SK-N-SH (cell line): ENCODE data around the gene NUMBL.

ENCODE experiments used
- GABPA ChIP-seq: IDR thresholded peaks from 2 replicates; pipeline ENCODE4 v1.4.0; 2012; ENCODE audit warnings: low read depth, mild to moderate bottlenecking
- RAD21 ChIP-seq: IDR thresholded peaks from 2 replicates; pipeline ENCODE4 v1.6.1; 2012; ENCODE audit warnings: mild to moderate bottlenecking, low read length
- RCOR1 ChIP-seq: fragments of 150-350 bp; IDR thresholded peaks from 2 replicates; pipeline ENCODE4 v1.6.1; 2017; ENCODE audit warnings: antibody characterized with exemption, low read length
- TF ChIP-seq, protein P1 (sequence below): fragments of 200-600 bp; sonication (generic); IDR thresholded peaks from 2 replicates; pipeline ENCODE4 v1.6.1; 2017; ENCODE audit warnings: antibody characterized with exemption, mild to moderate bottlenecking, moderate library complexity
- TF ChIP-seq, protein P2 (sequence below): fragments of 150-350 bp; IDR thresholded peaks from 2 replicates; pipeline ENCODE4 v1.6.1; 2017; ENCODE audit warnings: antibody characterized with exemption, low read length, low read depth, borderline replicate concordance

DNA sequence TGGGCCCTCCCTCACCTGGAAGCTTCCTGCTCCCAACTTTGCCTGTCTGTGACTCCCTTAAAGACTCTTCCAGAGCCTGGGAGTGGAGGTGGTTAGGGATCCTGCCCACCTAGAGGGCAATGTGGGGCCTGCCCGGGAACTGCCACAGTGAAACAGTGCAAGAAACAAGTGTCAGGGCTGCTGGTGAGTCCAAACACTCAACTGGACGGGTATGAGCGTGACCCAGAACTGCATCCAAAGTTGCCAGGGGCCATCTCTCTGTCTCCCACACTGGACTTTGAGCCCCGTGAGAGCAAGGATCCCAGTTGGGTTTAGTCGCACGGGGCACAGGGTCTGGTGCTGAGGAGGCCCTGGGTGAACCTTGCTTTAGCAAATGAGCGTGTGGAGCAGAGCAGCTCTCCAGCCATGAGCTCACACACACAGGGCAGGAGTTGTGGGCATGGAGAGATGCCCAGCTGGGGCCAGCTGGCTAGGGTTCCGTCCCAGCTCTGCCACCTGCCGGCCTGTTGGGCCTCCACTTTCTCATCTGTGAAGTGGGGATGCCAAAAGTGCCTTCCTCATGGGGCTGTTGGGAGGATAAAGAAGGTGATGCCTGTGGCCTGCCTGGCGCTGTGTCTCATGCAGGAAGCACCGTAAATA, 2.8 kb upstream of the NUMBL start:
- TF ChIP-seq RCOR1: no peak
- TF ChIP-seq, protein P1, sequence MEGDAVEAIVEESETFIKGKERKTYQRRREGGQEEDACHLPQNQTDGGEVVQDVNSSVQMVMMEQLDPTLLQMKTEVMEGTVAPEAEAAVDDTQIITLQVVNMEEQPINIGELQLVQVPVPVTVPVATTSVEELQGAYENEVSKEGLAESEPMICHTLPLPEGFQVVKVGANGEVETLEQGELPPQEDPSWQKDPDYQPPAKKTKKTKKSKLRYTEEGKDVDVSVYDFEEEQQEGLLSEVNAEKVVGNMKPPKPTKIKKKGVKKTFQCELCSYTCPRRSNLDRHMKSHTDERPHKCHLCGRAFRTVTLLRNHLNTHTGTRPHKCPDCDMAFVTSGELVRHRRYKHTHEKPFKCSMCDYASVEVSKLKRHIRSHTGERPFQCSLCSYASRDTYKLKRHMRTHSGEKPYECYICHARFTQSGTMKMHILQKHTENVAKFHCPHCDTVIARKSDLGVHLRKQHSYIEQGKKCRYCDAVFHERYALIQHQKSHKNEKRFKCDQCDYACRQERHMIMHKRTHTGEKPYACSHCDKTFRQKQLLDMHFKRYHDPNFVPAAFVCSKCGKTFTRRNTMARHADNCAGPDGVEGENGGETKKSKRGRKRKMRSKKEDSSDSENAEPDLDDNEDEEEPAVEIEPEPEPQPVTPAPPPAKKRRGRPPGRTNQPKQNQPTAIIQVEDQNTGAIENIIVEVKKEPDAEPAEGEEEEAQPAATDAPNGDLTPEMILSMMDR: no peak
- TF ChIP-seq, protein P2, sequence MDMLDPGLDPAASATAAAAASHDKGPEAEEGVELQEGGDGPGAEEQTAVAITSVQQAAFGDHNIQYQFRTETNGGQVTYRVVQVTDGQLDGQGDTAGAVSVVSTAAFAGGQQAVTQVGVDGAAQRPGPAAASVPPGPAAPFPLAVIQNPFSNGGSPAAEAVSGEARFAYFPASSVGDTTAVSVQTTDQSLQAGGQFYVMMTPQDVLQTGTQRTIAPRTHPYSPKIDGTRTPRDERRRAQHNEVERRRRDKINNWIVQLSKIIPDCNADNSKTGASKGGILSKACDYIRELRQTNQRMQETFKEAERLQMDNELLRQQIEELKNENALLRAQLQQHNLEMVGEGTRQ: no peak
- TF ChIP-seq GABPA: no peak
- no peak for TF ChIP-seq RAD21
